Activated naive CD8-positive, alpha-beta T cell treated with anti-CD3 and anti-CD28 coated beads for 36 hours (primary cell): ENCODE measurements around the gene PVR. TPM values are rescaled to one million over a fixed set of nuclear protein-coding genes. Genes with fewer than 3 reads are reported as not detected.
"Not testable (repeated sequence)": the region's sequence is repeated elsewhere in the genome, so short reads cannot be mapped to it uniquely, and the experiment has no call there.

Experiments used
- DNase-seq: peaks from one replicate; pipeline ENCODE4 v3.0.0; 2021
- H3K27ac Mint-ChIP-seq: one replicate; pipeline ENCODE4 v1.8.0; 2022; ENCODE audit warnings: mild to moderate bottlenecking, moderate library complexity, mixed read lengths
- H3K27me3 Mint-ChIP-seq: one replicate; pipeline ENCODE4 v1.8.0; 2022; ENCODE audit warnings: mild to moderate bottlenecking, mixed read lengths
- H3K36me3 Mint-ChIP-seq: one replicate; pipeline ENCODE4 v1.8.0; 2021; ENCODE audit warnings: mild to moderate bottlenecking, mixed read lengths
- H3K4me1 Mint-ChIP-seq: one replicate; pipeline ENCODE4 v1.8.0; 2021; ENCODE audit warnings: mixed read lengths
- H3K4me3 Mint-ChIP-seq: one replicate; pipeline ENCODE4 v1.8.0; 2022; ENCODE audit warnings: mild to moderate bottlenecking, moderate library complexity, mixed read lengths
- H3K9me3 Mint-ChIP-seq: one replicate; pipeline ENCODE4 v1.8.0; 2022; ENCODE audit warnings: mixed read lengths
- total RNA-seq, 2 experiments: library from RNA; stranded (reverse); gene quantifications; one replicate each; pipeline ENCODE4 v1.2.3, GENCODE V29; 2021

Gene PVR, protein sequence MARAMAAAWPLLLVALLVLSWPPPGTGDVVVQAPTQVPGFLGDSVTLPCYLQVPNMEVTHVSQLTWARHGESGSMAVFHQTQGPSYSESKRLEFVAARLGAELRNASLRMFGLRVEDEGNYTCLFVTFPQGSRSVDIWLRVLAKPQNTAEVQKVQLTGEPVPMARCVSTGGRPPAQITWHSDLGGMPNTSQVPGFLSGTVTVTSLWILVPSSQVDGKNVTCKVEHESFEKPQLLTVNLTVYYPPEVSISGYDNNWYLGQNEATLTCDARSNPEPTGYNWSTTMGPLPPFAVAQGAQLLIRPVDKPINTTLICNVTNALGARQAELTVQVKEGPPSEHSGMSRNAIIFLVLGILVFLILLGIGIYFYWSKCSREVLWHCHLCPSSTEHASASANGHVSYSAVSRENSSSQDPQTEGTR
- 10 to 100 TPM; 14.5 TPM for total RNA-seq

DNA sequence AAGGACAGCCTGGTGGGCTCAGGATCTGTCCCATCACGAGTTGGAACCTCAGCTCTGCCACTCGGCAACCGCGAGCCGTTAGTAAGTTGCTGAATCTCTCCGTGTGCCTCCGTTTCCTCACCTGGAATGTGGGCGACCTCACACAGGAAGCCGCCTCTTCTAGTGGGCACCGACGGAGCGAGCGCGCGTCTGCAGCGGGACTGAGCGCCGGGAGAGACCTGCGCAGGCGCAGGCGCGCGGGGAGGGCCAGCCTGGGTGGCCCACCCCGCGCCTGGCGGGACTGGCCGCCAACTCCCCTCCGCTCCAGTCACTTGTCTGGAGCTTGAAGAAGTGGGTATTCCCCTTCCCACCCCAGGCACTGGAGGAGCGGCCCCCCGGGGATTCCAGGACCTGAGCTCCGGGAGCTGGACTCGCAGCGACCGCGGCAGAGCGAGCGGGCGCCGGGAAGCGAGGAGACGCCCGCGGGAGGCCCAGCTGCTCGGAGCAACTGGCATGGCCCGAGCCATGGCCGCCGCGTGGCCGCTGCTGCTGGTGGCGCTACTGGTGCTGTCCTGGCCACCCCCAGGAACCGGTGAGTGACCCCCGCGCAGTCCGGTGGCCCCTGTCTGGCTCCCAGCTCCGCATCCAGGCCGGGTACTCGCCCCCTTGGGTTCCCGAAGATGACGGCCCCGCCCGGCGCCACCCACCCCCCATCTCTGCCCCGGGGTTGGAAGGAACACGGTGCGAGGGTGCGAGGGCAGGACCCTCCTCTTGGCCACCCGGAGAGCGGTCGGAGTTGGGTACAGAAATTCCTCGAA lies at the start of gene PVR:
PVR (plus strand) TSS at position 306 of the 797 bp plus-strand sequence; CDS start at position 493, 187 bp downstream.
- Mint-ChIP-seq H3K4me3 (peak within 1 kb of the TSS; percentile 89), H3K27me3 (peaks cover 21% of the 10 kb centered on the region), H3K36me3 (peaks cover 3% of the 10 kb centered on the region), H3K4me1 (peaks cover 8% of the 10 kb centered on the region), H3K27ac (peak within 1 kb of the TSS; percentile 42), H3K9me3 (no peaks in the 10 kb centered on the region)
- DNase-seq = peak; percentile 68

DNA sequence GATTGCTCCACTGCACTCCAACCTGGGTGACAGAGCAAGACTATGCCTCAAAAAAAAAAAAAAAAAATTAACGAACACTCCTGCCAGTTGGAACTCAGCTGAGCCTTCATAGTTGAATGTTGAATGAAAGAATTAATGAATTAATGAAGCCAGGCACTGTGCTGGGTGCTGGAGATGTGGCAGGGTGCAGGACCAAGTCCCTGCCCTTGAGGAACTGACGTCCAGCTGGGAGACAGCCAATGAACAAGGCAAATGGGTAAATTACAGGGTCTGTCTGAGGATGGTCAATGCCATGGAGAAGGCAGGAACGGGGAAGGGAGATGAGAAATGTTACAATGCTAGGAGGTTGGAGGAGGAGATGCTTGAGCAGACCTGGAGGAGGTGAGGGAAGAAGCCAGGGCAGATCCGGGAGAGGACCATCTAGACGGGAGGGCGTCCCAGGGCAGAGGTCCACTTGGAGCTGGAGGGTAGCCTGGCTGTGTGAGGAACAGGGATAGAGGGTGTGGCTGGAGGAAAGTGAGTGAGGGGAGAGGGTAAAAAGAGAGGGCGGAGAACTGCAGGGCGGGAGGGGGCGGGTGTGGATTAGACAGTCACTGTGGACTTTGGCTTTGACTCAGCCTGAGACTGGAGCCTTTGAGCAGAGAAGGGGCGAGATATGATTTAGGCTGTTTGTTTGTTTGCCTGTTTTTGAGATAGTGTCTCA lies 47.1 kb upstream of the PVR start:
- H3K4me3 Mint-ChIP-seq = no peak overlapping the region
- no peak overlapping the region for H3K27ac Mint-ChIP-seq
- H3K4me1 Mint-ChIP-seq = no peaks in the 10 kb centered on the region
- H3K9me3 Mint-ChIP-seq = peaks cover 6% of the 10 kb centered on the region
- no peaks in the 10 kb centered on the region for H3K36me3 Mint-ChIP-seq
- DNase-seq = no peak
- peaks cover 31% of the 10 kb centered on the region for H3K27me3 Mint-ChIP-seq

DNA sequence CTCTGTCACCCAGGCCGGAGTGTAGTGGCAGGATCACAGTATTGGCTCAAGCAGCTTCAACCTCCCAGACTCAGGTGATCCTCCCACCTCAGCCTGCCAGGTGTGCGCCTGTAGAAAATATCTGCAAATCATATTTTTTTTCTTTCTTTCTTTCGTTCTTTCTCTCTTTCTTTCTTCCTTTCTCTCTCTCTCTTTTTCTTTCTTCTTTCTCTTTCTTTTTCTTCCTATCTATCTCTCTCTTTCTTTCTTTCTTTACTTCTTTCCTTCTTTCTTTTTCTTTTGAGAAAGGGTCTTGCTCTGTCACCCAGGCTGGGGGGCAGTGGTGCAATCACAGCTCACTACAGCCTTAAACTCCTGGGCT lies 46.6 kb upstream of the PVR start:
- no peak overlapping the region for H3K4me3 Mint-ChIP-seq
- no peak for DNase-seq
- peaks cover 6% of the 10 kb centered on the region for H3K9me3 Mint-ChIP-seq
- no peaks in the 10 kb centered on the region for H3K36me3 Mint-ChIP-seq
- H3K4me1 Mint-ChIP-seq = no peaks in the 10 kb centered on the region
- no peak overlapping the region for H3K27ac Mint-ChIP-seq
- H3K27me3 Mint-ChIP-seq = peaks cover 31% of the 10 kb centered on the region

DNA sequence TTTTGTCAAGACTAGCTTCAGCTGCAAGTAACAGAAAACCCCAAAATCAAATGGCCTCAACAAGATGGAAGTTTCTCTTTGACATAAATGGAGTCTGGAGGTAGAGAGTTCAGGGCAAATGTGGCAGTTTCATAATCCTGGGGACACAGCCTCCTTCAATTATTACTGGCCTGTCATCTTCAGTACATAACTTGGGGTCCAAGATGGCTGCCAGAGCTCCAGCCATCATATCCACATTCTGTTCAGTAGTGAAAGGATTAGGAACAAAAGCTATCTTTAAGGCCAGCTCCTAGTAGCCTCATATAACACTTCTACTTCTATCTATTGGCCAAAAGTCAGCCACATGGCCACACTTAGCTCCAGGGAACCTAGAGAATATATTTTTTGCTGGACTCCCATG lies 45.4 kb upstream of the PVR start:
- Mint-ChIP-seq H3K27ac (no peak overlapping the region), H3K4me3 (no peak overlapping the region), H3K9me3 (peaks cover 6% of the 10 kb centered on the region), H3K4me1 (no peaks in the 10 kb centered on the region), H3K27me3 (peaks cover 31% of the 10 kb centered on the region), H3K36me3 (no peaks in the 10 kb centered on the region)
- DNase-seq = no peak

DNA sequence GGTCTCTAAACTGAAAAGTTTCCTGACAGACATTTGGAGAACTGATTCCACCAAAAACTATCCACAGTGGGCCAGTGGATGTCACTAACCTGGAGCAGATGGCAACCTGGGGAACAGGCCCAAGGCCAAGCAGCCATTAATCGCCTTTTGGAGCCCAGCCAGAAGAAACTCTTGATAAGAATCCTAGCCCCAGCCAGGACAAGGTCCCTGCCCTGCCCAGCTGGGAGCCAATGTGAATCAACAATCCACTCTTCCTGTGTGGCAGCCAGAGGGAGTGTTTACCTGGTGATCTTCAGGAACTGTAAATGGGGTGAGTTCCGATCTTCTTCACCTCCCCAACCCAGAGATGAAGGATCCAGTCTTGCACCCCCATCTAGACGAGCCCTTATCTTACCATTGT lies 44.8 kb upstream of the PVR start:
- Mint-ChIP-seq H3K9me3 (peaks cover 6% of the 10 kb centered on the region), H3K36me3 (no peaks in the 10 kb centered on the region), H3K27ac (no peak overlapping the region), H3K27me3 (peaks cover 28% of the 10 kb centered on the region), H3K4me1 (no peaks in the 10 kb centered on the region), H3K4me3 (no peak overlapping the region)
- no peak for DNase-seq

DNA sequence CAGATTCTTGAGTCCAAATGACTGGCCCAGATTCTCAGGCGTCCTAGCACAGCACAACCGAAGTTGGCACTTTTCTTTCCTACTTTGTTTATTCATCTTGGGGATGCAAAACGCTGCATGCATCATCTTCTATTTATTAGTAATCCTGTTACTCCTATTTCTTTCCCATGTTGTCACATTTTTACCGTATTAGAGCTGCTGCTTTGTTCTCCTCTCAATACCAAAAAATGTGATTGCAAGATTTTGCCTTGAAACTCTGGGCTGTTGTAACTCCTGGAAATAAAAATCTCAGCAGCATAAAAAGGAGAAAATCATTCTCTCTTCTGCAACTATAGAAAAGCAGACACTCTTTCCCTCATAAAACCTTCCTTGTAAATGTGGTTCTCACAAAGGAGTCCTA lies 43.2 kb upstream of the PVR start:
- Mint-ChIP-seq H3K9me3 (peaks cover 6% of the 10 kb centered on the region), H3K4me3 (no peak overlapping the region), H3K4me1 (no peaks in the 10 kb centered on the region), H3K36me3 (no peaks in the 10 kb centered on the region), H3K27ac (no peak overlapping the region), H3K27me3 (peaks cover 22% of the 10 kb centered on the region)
- DNase-seq = no peak

DNA sequence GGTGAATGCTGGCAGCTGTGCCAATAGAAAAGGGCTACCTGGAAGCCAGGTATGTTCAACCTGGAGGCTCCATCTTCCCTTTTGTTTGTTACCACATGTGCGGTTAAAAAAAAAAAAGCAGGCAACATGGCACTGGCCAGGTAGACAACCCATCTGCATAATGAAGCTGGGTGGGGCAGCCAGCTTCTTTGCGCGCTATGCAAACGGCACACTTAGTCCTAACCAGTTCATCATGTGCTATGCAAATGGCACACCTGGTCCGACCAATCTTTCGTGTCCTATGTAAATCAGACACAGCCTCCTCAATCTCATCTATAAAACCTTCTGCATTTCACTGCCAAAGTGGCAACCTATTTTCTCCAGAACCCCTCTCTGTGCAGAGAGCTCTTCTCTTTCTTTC lies 41.6 kb upstream of the PVR start:
- Mint-ChIP-seq H3K4me3 (no peak overlapping the region), H3K27me3 (peaks cover 11% of the 10 kb centered on the region), H3K36me3 (no peaks in the 10 kb centered on the region), H3K27ac (no peak overlapping the region), H3K4me1 (peaks cover 4% of the 10 kb centered on the region), H3K9me3 (peaks cover 6% of the 10 kb centered on the region)
- DNase-seq = no peak

DNA sequence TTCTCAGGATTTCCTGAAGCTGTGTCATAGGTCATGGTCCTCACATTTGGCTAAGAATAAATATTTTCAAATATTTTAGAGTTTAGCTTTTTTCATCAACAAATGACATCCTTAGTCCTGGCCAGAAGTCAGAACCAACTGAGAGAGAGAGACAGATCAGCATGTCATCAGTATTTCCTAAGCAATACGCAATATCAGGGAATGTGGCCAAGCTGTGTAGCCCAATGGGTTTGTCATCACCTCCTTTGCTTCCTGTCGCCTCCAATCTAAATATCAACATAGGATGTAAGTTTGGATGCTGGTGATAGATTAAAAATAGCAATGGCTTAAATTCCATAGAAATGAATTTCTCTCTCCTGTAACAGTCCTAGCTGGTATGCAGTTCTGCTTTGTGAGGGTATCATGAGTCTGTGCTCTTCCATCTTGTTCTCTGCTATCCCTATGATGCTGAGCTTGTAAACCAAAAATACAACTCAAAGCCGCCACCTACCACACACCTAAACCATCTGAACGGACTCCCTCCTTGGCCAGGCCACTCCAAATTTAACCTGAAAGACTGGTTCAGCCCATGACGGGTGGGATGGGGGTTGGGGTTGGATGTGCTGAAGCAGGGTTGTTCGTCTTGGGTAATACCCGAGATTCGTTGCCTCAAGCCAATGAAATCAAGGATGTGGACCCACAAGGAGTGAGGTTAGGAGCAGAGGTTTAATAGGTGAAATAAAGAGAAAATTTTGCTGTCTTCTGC lies 40.3 kb upstream of the PVR start:
- H3K4me3 Mint-ChIP-seq = no peak overlapping the region
- no peak for DNase-seq
- H3K36me3 Mint-ChIP-seq = no peaks in the 10 kb centered on the region
- H3K9me3 Mint-ChIP-seq = peaks cover 5% of the 10 kb centered on the region
- H3K27ac Mint-ChIP-seq = no peak overlapping the region
- H3K4me1 Mint-ChIP-seq = peaks cover 14% of the 10 kb centered on the region
- H3K27me3 Mint-ChIP-seq = no peaks in the 10 kb centered on the region

DNA sequence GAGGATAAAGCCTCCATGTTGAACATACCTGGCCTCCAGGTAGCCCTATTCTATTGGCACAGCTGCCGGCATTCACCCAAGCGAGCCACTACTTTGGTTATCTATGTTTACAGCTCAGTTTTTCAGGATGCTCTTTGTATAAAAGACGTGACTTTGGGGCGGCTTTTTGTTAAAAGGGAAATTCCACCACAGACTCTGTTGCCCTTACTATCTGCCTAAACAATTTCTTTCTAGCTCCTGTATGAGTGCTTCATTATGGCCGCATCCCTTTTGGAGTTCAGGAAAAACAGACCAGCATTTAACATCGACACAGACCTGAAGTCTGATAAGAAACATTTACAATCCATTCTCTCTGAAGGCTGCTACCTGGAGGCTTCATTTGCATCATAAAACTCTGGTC lies 39.5 kb upstream of the PVR start:
- Mint-ChIP-seq H3K4me3 (no peak overlapping the region), H3K9me3 (peaks cover 5% of the 10 kb centered on the region), H3K27me3 (no peaks in the 10 kb centered on the region), H3K27ac (no peak overlapping the region), H3K4me1 (peaks cover 16% of the 10 kb centered on the region), H3K36me3 (no peaks in the 10 kb centered on the region)
- no peak for DNase-seq

DNA sequence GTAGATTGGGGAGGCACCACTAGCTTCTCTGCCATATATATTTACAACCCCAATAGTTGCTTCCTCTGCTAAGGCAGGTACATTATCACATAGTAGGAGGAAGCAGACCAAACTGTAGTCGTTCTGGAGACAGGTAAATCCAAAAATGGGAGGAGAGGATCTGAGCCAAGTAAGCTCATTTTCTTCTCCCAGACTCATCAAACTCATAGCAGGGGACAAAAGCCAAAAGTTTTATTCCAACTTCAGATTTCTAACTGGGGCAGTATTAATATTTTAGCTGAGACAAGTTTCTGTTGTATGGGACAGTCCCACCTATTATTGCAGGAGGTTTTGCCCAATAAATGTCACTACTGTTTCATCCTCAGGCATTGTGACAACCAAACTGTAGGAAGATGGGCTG lies 38.2 kb upstream of the PVR start:
- no peak overlapping the region for H3K27ac Mint-ChIP-seq
- no peak for DNase-seq
- H3K27me3 Mint-ChIP-seq = no peaks in the 10 kb centered on the region
- no peaks in the 10 kb centered on the region for H3K36me3 Mint-ChIP-seq
- peaks cover 17% of the 10 kb centered on the region for H3K4me1 Mint-ChIP-seq
- H3K4me3 Mint-ChIP-seq = no peak overlapping the region
- peaks cover 1% of the 10 kb centered on the region for H3K9me3 Mint-ChIP-seq

DNA sequence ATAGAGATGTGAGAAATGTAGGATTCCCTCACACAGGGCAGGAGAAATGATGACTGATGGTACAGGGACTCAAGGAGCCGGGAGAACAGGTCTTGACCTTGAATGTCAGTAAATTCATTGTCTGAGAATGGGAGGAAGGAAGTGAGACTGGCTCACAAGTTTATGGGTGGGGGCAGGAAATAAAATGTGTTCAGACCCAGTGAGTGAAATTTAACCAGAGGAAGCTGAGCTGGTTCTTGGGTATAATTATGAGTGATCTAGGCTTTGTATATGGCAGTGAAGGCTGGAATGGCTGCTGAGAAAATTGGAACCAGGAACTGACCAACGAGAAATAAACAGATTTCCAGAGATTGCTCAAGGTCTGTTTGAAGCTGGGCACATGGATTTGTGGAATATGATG lies 36.7 kb upstream of the PVR start:
- peaks cover 17% of the 10 kb centered on the region for H3K4me1 Mint-ChIP-seq
- H3K36me3 Mint-ChIP-seq = no peaks in the 10 kb centered on the region
- no peaks in the 10 kb centered on the region for H3K27me3 Mint-ChIP-seq
- H3K27ac Mint-ChIP-seq = peak overlapping the region; percentile 82
- peaks cover 1% of the 10 kb centered on the region for H3K9me3 Mint-ChIP-seq
- H3K4me3 Mint-ChIP-seq = no peak overlapping the region
- DNase-seq = no peak

DNA sequence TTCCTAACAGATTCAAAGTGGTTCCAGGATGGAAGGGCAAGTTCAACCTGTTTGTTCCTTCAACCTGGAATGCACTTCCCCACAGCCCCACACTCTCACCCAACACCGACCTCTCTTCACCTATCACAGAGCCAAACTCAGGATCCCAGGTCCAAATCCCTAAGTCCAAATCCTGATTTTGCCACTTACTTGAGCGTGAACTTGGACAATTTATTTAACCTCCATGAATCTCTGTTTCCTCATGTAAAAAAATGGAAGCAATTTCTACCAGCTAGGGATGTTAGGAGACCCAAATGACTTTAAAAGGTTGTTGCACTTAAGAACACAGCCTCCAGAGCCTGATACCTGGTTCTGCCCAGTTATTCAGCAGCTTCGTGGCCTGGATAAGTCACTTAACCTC lies 35.8 kb upstream of the PVR start:
- H3K27ac Mint-ChIP-seq = no peak overlapping the region
- H3K36me3 Mint-ChIP-seq = no peaks in the 10 kb centered on the region
- DNase-seq = no peak
- peaks cover 1% of the 10 kb centered on the region for H3K9me3 Mint-ChIP-seq
- peaks cover 17% of the 10 kb centered on the region for H3K4me1 Mint-ChIP-seq
- H3K27me3 Mint-ChIP-seq = no peaks in the 10 kb centered on the region
- H3K4me3 Mint-ChIP-seq = no peak overlapping the region

DNA sequence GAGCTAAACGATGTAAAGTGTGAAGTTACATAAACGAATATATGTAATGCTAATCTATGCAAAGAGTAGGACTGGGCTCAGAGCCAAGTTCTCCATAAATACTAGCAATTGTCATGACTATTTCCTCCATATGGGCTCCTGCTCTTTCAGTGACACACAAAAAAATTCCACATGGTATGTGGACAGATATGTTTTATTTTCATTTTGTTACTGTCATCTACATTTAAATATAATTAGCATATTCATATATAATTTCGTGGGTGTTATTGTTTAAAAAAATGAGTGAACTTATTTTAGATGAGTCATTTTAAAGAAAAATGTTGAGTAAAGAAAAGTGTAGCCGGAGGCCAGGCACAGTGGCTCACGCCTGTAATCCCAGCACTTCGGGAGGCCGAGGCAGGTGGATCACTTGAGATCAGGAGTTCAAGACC lies 35.3 kb upstream of the PVR start:
- DNase-seq = no peak

DNA sequence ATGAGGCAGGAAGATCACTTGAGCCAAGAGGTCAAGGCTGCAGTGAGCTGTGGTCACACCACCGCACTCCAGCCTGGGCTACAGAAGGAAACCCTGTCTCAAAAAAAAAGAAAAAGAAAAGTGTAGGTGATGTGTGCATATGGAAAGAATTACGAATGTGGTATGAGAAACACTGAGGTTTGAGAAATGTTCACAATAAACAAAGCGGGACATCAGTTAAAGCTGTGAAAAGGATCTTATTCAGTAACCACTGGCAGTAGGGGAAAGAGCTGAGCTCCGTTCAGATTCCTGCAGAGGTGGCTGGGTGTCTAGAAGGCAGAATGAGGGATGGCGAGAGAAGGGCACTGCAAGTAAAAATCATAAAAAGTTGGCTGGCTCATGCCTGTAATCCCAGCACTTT lies 34.5 kb upstream of the PVR start:
- Mint-ChIP-seq H3K9me3 (peaks cover 1% of the 10 kb centered on the region), H3K27ac (no peak overlapping the region), H3K4me1 (peaks cover 17% of the 10 kb centered on the region), H3K27me3 (no peaks in the 10 kb centered on the region), H3K36me3 (no peaks in the 10 kb centered on the region), H3K4me3 (no peak overlapping the region)
- no peak for DNase-seq

More for the DNA sequence above, 35.3 kb upstream of the PVR start:
- H3K9me3 Mint-ChIP-seq = peaks cover 1% of the 10 kb centered on the region
- H3K27me3 Mint-ChIP-seq = no peaks in the 10 kb centered on the region
- no peak overlapping the region for H3K4me3 Mint-ChIP-seq
- no peaks in the 10 kb centered on the region for H3K36me3 Mint-ChIP-seq
- no peak overlapping the region for H3K27ac Mint-ChIP-seq
- peaks cover 17% of the 10 kb centered on the region for H3K4me1 Mint-ChIP-seq

DNA sequence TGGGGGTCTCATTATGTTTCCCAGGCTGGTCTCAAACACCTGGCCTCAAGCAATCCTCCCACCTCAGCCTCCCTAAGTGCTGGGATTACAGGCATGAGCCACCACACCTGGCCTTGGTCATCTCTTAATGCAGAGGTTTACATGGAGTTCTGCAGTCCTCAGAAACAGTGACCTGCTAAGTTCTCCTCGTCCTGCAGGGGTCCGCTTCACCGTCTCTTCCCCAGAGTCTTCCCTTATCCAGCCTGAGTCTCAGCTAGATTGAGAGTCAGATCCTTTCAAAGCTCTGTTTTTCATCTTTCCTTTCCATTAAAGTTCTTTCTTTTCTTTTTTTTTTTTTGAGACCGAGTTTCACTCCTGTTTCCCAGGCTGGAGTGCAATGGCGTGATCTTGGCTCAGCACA lies 33.2 kb upstream of the PVR start:
- not testable (repeated sequence) for H3K9me3 Mint-ChIP-seq, H3K36me3 Mint-ChIP-seq, DNase-seq, H3K4me3 Mint-ChIP-seq, H3K27me3 Mint-ChIP-seq, H3K27ac Mint-ChIP-seq
- peaks cover 17% of the 10 kb centered on the region for H3K4me1 Mint-ChIP-seq
